Prostate gland (tissue), 2 donors: Measurements from ENCODE around the gene NUDCD3. TPM values are rescaled to one million over a fixed set of nuclear protein-coding genes. Genes with fewer than 3 reads are reported as not detected.

Experiments used
- DNase-seq: peaks from one replicate; pipeline ENCODE4 v3.0.0-alpha.2; 2019; ENCODE audit warnings: low spot score
- H3K27ac ChIP-seq, 2 donors: fragments of 200-600 bp; sonication (generic); 2 replicates each; pipeline ENCODE4 v1.5.1; 2017 to 2019
- H3K27me3 ChIP-seq: fragments of 200-600 bp; sonication (generic); replicated peaks from 2 replicates; pipeline ENCODE4 v1.5.1; 2019; ENCODE audit not compliant: insufficient read depth
- H3K36me3 ChIP-seq, 2 donors: fragments of 200-600 bp; sonication (generic); 1 replicate in 1 of 2; 2 replicates in 1 of 2; pipeline versions ENCODE4 v1.5.1 to v1.8.1; 2017 to 2019
- H3K4me1 ChIP-seq: fragments of 200-600 bp; sonication (generic); replicated peaks from 2 replicates; pipeline ENCODE4 v1.5.1; 2019
- H3K4me3 ChIP-seq, 2 donors: fragments of 200-600 bp; sonication (generic); 2 replicates each; pipeline ENCODE4 v1.5.1; 2017 to 2019
- H3K9me3 ChIP-seq: fragments of 200-600 bp; sonication (generic); 2 replicates; pipeline ENCODE4 v1.5.1; 2017
- CTCF ChIP-seq, 4 experiments: fragments of 200-600 bp in 2 of 4; fragments of 450-650 bp in 2 of 4; sonication (generic) in 2 of 4; IDR thresholded peaks; 1 replicate in 3 of 4; 2 replicates in 1 of 4; pipeline ENCODE4 v1.5.1; 2016 to 2019; ENCODE audit warnings: antibody characterized with exemption in 4 of 4, mild to moderate bottlenecking in 2 of 4, moderate library complexity in 2 of 4
- POLR2A ChIP-seq: fragments of 450-650 bp; IDR thresholded peaks from one replicate; pipeline ENCODE4 v1.6.1; 2016; ENCODE audit warnings: antibody characterized with exemption, mild to moderate bottlenecking
- POLR2AphosphoS5 ChIP-seq: sonication (generic); formaldehyde crosslinking; IDR thresholded peaks from one replicate; pipeline ENCODE4 v1.6.1; 2017; ENCODE audit warnings: antibody characterized with exemption
- WGBS: methylation state at CpG from one replicate; pipeline ENCODE4 v1.1.5; 2018; 5-methylcytosine and 5-hydroxymethylcytosine counted together
- intact Hi-C: fragments of 100-400 bp; cut with DNase I; formaldehyde crosslinking; loops from one replicate; pipeline ENCODE4 v1.14.2; 2022
- total RNA-seq, 2 donors: library from RNA; depleted of rRNA; stranded (reverse); fragments of >200 nt; gene quantifications; one replicate each; pipeline ENCODE4 v1.1.0, GENCODE V29; 2016

The NUDCD3 gene
- total RNA-seq, 2 donors from 2014 or later, result 55.2 to 55.9 TPM

- intact Hi-C loops, result no loop called here
- Histone ChIP-seq H3K27ac (no peak overlapping the region), H3K4me1 (no peaks in the 10 kb centered on the region), H3K36me3 (no peaks in the 10 kb centered on the region), H3K27me3 (no peaks in the 10 kb centered on the region), H3K4me3 (no peak overlapping the region), H3K9me3 (no peaks in the 10 kb centered on the region)
- no peak for DNase-seq
- 73% methylated on average over 3 of the region's 3 CpGs for WGBS
- TF ChIP-seq POLR2AphosphoS5 (no peak), POLR2A (no peak), CTCF (IDR thresholded peaks at IDR 0.05) (no peak)
Measured at GRCh38 chr7:44473295-44473694, 17.2 kb downstream of the NUDCD3 start.

DNA sequence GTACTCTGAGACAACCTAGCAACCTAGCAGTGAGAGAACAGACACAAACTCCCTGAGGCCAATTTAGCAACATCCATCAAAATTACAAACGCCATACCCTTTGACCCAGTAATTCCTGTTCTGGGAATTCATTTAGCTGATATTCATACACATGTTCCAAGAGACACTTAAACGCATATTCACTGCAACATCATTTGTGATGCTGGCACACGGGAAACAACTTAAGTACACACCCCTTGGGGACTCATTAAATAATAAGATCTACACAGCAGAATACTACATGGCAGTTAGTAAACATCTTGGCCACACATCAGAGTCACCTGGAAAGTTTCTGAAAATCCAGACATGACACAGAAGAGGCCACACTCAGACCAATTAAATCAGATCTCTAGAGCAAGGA, 17.6 kb downstream of the NUDCD3 start:
- no peak for DNase-seq
- WGBS, result 51% methylated on average over 3 of the region's 3 CpGs
- no peak overlapping the region for H3K4me3 ChIP-seq
- H3K9me3 ChIP-seq, result no peaks in the 10 kb centered on the region
- no peaks in the 10 kb centered on the region for H3K27me3 ChIP-seq
- intact Hi-C loops, result no loop called here
- no peaks in the 10 kb centered on the region for H3K36me3 ChIP-seq
- no peak for TF ChIP-seq POLR2AphosphoS5
- TF ChIP-seq POLR2A, result no peak
- no peak for TF ChIP-seq CTCF (IDR thresholded peaks at IDR 0.05)
- no peak overlapping the region for H3K27ac ChIP-seq
- H3K4me1 ChIP-seq, result no peaks in the 10 kb centered on the region

DNA sequence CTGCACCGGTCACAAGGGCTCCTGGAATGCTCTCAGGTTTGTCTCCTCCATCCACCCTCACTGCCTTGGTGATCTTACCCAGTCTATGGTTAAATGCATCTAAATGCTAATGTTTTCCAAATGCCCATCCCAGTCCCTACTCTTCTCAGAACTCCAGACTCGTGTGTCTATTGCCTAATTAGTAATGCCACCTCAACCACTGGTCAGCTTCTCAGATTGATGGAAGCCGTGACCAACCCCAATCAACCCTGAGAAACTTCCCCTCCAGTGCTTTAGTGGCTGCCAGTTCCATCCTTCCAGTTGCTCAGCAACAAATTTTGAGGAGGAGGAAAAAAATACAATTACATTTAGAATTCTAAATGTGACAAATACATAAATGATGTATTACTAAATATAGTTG, 18.6 kb downstream of the NUDCD3 start:
- 86% methylated on average over 3 of the region's 3 CpGs for WGBS
- DNase-seq, result no peak
- Histone ChIP-seq H3K27ac (no peak overlapping the region), H3K4me1 (no peaks in the 10 kb centered on the region), H3K27me3 (no peaks in the 10 kb centered on the region), H3K4me3 (no peak overlapping the region), H3K9me3 (no peaks in the 10 kb centered on the region), H3K36me3 (no peaks in the 10 kb centered on the region)
- TF ChIP-seq POLR2A (no peak), CTCF (IDR thresholded peaks at IDR 0.05) (no peak), POLR2AphosphoS5 (no peak)
- intact Hi-C loops, result no loop called here

- H3K27me3 ChIP-seq, result no peaks in the 10 kb centered on the region
- no peak overlapping the region for H3K27ac ChIP-seq
- DNase-seq, result no peak
- no peak for TF ChIP-seq POLR2AphosphoS5
- TF ChIP-seq POLR2A, result no peak
- no peak for TF ChIP-seq CTCF (IDR thresholded peaks at IDR 0.05)
- no peak overlapping the region for H3K4me3 ChIP-seq
- no peaks in the 10 kb centered on the region for H3K36me3 ChIP-seq
- H3K4me1 ChIP-seq, result no peaks in the 10 kb centered on the region
- intact Hi-C loops, result no loop called here
- WGBS, result 96% methylated on average over 1 of the region's 1 CpG
- no peaks in the 10 kb centered on the region for H3K9me3 ChIP-seq
Measured at GRCh38 chr7:44471436-44471835, 19.0 kb downstream of the NUDCD3 start.

GRCh38 chr7:44470628-44471245, 19.7 kb downstream of the NUDCD3 start:
- H3K27ac ChIP-seq, result no peak overlapping the region
- H3K4me3 ChIP-seq, result no peak overlapping the region
- H3K36me3 ChIP-seq, result no peaks in the 10 kb centered on the region
- TF ChIP-seq CTCF (IDR thresholded peaks at IDR 0.05) (no peak), POLR2A (no peak), POLR2AphosphoS5 (no peak)
- no peaks in the 10 kb centered on the region for H3K9me3 ChIP-seq
- H3K4me1 ChIP-seq, result no peaks in the 10 kb centered on the region
- WGBS, result 76% methylated on average over 5 of the region's 5 CpGs
- intact Hi-C loops, result no loop called here
- no peak for DNase-seq
- no peaks in the 10 kb centered on the region for H3K27me3 ChIP-seq
